HUES48 (cell line): ENCODE data around the gene CHD1.
A peak's percentile ranks its signal among the peaks of the same experiment; 100 is the strongest.

ENCODE experiments used
- H3K27ac ChIP-seq: one replicate; pipeline ENCODE4 v1.7.0; 2013; ENCODE audit warnings: low read depth, low read length, inconsistent platforms
- H3K27me3 ChIP-seq: 2 replicates; pipeline ENCODE4 v1.6.1; 2013; ENCODE audit warnings: mild to moderate bottlenecking, low read length; ENCODE audit not compliant: control insufficient read depth, insufficient read depth
- H3K36me3 ChIP-seq: 2 replicates; pipeline ENCODE4 v1.6.1; 2013; ENCODE audit warnings: low read length; ENCODE audit not compliant: control insufficient read depth, insufficient read depth
- H3K4me1 ChIP-seq: 2 replicates; pipeline ENCODE4 v1.6.1; 2013; ENCODE audit warnings: mild to moderate bottlenecking, low read length; ENCODE audit not compliant: control insufficient read depth, insufficient read depth
- H3K4me3 ChIP-seq: 2 replicates; pipeline ENCODE4 v1.5.1; 2013; ENCODE audit warnings: mild to moderate bottlenecking, low read depth, low read length
- H3K9ac ChIP-seq: 2 replicates; pipeline ENCODE4 v1.6.1; 2013; ENCODE audit warnings: mild to moderate bottlenecking, low read depth, low read length, moderate library complexity
- H3K9me3 ChIP-seq: 2 replicates; pipeline ENCODE4 v1.6.1; 2013; ENCODE audit warnings: low read length; ENCODE audit not compliant: control insufficient read depth, insufficient read depth

The CHD1 gene

DNA sequence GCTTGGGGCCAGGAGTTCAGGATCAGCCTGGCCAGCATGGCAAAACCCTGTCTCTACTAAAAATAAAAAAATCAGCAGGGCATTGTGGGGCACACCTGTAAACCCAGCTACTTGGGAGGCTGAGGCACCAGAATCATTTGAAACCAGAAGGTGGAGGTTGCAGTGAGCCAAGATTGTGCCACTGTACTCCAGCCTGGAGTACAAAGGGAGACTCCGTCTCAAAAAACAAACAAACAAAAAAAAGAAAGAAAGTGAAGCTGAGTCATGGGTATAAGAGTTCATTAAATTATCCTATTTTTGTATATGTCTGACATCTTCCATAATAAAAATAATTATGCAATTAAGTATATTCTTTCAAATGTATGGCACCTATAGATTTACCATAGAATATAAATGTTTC is 37.2 kb downstream of the CHD1 start:
- no peak overlapping the region for H3K4me3 ChIP-seq
- no peaks in the 10 kb centered on the region for H3K27me3 ChIP-seq
- H3K9ac ChIP-seq: no peak overlapping the region
- H3K4me1 ChIP-seq: no peaks in the 10 kb centered on the region
- H3K36me3 ChIP-seq: peaks cover 99% of the 10 kb centered on the region
- H3K9me3 ChIP-seq: no peaks in the 10 kb centered on the region
- no peak overlapping the region for H3K27ac ChIP-seq

- Histone ChIP-seq H3K27me3 (no peaks in the 10 kb centered on the region), H3K4me3 (no peak overlapping the region), H3K9me3 (no peaks in the 10 kb centered on the region), H3K9ac (no peak overlapping the region), H3K36me3 (peaks cover 94% of the 10 kb centered on the region), H3K27ac (no peak overlapping the region), H3K4me1 (no peaks in the 10 kb centered on the region)
Measured at GRCh38 chr5:98880598-98880997, 48.2 kb downstream of the CHD1 start.

DNA sequence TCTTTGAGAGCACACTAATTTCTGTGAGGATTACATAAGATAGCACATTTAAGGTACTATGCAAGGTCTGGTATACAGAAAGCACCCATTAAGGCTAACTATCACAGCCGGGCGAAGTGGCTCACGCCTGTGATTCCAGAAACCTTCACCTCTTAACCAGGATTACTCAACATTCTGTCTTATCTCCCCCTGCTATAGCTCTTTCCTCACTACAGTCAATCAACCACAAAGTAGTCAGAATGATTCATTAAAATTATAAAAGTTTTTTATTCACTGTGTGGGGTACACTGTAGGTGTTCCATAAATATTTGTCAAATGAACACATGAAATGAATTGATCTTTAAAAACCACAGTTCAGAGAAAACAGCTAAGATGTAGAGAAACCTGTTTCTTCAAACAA is 48.7 kb downstream of the CHD1 start:
- Histone ChIP-seq H3K27ac (no peak overlapping the region), H3K4me1 (no peaks in the 10 kb centered on the region), H3K27me3 (no peaks in the 10 kb centered on the region), H3K4me3 (no peak overlapping the region), H3K9ac (no peak overlapping the region), H3K9me3 (no peaks in the 10 kb centered on the region), H3K36me3 (peaks cover 94% of the 10 kb centered on the region)

DNA sequence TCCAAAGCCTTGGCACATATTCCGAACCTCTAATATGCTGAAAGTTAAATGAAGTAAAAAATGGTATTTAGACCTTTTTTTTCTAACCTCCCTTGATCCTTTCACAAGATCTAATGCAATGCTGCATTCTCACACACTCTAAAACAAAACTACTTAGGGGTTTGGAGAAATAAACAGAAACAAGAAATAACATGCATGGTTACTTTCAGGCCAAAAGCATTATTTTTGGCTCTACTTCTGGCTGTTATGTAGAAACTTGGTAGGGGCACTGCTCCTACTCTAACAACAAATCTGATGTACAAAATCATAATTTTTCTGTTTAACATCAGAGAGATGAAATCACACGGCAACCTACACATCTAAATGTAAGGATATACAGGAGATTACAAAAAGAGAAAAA is 51.2 kb downstream of the CHD1 start:
- H3K27ac ChIP-seq: no peak overlapping the region
- peaks cover 100% of the 10 kb centered on the region for H3K36me3 ChIP-seq
- H3K4me1 ChIP-seq: no peaks in the 10 kb centered on the region
- H3K9ac ChIP-seq: no peak overlapping the region
- no peak overlapping the region for H3K4me3 ChIP-seq
- H3K27me3 ChIP-seq: no peaks in the 10 kb centered on the region
- no peaks in the 10 kb centered on the region for H3K9me3 ChIP-seq

- Histone ChIP-seq H3K9ac (no peak overlapping the region), H3K4me3 (no peak overlapping the region), H3K9me3 (no peaks in the 10 kb centered on the region), H3K4me1 (no peaks in the 10 kb centered on the region), H3K36me3 (peaks cover 99% of the 10 kb centered on the region), H3K27me3 (no peaks in the 10 kb centered on the region), H3K27ac (no peak overlapping the region)
Measured at GRCh38 chr5:98872674-98873073, 56.1 kb downstream of the CHD1 start.

DNA sequence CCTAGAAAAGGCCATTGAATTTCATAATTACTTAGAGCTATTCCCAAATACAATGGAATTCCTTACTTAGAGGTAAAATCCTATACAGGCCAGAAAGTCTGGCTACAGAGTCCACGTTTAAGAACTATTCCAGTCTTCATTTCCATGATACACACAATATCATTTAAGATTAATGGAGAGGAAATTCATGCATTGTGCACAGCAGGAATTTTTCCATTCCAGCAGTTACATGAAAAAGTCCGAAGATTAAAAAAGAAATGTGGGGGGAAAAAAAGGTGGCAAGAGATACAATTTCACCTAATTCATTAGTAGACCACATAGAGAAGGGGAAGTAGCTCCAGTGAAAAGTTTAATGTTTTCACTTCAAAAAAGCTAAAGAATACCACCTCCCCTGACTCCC is 63.1 kb downstream of the CHD1 start:
- Histone ChIP-seq H3K4me1 (no peaks in the 10 kb centered on the region), H3K27me3 (no peaks in the 10 kb centered on the region), H3K36me3 (peaks cover 98% of the 10 kb centered on the region), H3K9me3 (no peaks in the 10 kb centered on the region), H3K9ac (no peak overlapping the region), H3K27ac (no peak overlapping the region), H3K4me3 (no peak overlapping the region)

DNA sequence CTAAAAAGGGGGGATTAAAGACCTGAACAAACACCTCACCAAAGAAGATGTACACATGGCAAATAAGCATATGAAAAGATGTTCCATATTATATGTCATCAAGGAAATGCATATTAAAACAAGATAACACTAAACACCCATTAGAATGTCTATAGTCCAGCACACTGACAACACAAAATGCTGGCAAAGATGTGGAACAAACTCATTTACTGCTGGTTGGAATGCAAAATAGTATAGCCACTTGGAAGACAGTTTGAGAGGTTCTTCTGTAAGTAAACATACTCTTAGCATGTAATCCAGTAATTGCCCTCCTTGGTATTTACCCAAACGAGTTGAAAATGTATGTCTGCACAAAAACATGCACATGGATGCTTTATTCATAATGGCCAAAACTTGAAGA is 81.8 kb downstream of the CHD1 start:
- no peaks in the 10 kb centered on the region for H3K36me3 ChIP-seq
- no peak overlapping the region for H3K27ac ChIP-seq
- H3K4me3 ChIP-seq: no peak overlapping the region
- H3K9me3 ChIP-seq: peaks cover 29% of the 10 kb centered on the region
- H3K9ac ChIP-seq: no peak overlapping the region
- H3K27me3 ChIP-seq: no peaks in the 10 kb centered on the region
- no peaks in the 10 kb centered on the region for H3K4me1 ChIP-seq

DNA sequence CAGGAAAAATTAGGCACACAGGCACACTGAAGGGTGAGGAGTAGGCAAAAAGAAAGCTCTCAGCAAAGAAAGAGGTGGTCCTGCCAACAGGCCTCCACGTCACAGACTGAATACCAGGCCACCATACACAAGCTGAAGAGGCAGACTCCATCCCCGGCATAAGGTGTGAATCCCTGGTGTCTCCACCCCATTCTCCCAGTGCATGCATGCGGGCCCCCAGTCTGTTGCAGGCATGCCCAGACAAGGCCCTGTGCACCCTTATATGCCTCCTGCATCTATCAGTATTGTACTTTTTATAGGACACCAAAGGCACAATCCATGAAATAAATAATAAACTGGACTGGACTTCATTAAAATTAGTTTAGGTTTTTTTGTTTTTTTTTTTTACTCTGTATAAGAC is 82.3 kb downstream of the CHD1 start:
- H3K9ac ChIP-seq: no peak overlapping the region
- no peaks in the 10 kb centered on the region for H3K27me3 ChIP-seq
- H3K27ac ChIP-seq: no peak overlapping the region
- no peak overlapping the region for H3K4me3 ChIP-seq
- H3K9me3 ChIP-seq: peaks cover 29% of the 10 kb centered on the region
- H3K4me1 ChIP-seq: no peaks in the 10 kb centered on the region
- no peaks in the 10 kb centered on the region for H3K36me3 ChIP-seq

- no peaks in the 10 kb centered on the region for H3K36me3 ChIP-seq
- H3K9ac ChIP-seq: no peak overlapping the region
- H3K27me3 ChIP-seq: no peaks in the 10 kb centered on the region
- peaks cover 29% of the 10 kb centered on the region for H3K9me3 ChIP-seq
- no peak overlapping the region for H3K4me3 ChIP-seq
- H3K4me1 ChIP-seq: no peaks in the 10 kb centered on the region
- H3K27ac ChIP-seq: no peak overlapping the region
Measured at GRCh38 chr5:98845878-98846277, 82.9 kb downstream of the CHD1 start.

DNA sequence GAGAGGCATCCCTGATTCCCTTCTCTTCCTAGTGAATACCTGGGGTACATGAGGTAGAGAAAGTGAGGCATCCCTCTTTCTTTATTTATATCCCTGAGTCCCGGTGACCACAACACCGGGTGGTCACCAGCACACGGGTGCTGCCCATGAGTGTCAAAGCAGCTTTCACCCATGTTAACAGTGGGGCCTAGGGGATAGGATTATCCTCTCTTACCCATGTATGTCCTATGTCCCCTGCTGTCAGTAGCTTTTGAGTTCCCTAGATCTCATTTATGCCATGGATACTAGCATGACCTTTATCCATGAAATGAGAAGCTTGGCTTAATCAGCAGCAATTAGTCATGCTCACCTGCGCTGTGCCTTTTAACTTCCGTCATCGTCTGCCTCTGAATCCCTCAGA is 83.9 kb downstream of the CHD1 start:
- no peak overlapping the region for H3K9ac ChIP-seq
- H3K4me1 ChIP-seq: no peaks in the 10 kb centered on the region
- no peak overlapping the region for H3K27ac ChIP-seq
- peak overlapping the region; percentile 21; the same call in 1 of the 2 replicates for H3K4me3 ChIP-seq
- H3K36me3 ChIP-seq: no peaks in the 10 kb centered on the region
- peaks cover 29% of the 10 kb centered on the region for H3K9me3 ChIP-seq
- H3K27me3 ChIP-seq: no peaks in the 10 kb centered on the region

DNA sequence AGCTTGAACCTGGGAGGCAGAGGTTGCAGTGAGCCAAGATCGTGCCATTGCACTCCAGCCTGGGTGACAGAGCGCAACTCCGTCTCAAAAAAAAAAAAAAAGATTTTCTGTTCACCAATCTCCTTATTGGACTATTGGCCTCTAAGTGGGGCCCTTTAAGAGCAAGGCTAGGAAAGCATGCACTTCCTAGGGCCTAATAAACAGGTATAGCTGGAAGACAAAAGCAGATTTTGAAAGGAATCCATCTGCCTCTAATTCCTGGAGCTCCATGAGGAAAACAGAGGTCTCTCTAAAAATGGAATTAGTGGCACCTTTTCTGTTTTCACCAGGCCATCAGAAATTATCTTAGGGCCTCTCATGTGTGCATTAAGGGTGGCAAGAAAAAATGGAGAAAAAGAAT is 85.3 kb downstream of the CHD1 start:
- H3K9me3 ChIP-seq: peaks cover 29% of the 10 kb centered on the region
- H3K9ac ChIP-seq: no peak overlapping the region
- no peak overlapping the region for H3K4me3 ChIP-seq
- no peaks in the 10 kb centered on the region for H3K27me3 ChIP-seq
- H3K36me3 ChIP-seq: no peaks in the 10 kb centered on the region
- H3K4me1 ChIP-seq: no peaks in the 10 kb centered on the region
- no peak overlapping the region for H3K27ac ChIP-seq

DNA sequence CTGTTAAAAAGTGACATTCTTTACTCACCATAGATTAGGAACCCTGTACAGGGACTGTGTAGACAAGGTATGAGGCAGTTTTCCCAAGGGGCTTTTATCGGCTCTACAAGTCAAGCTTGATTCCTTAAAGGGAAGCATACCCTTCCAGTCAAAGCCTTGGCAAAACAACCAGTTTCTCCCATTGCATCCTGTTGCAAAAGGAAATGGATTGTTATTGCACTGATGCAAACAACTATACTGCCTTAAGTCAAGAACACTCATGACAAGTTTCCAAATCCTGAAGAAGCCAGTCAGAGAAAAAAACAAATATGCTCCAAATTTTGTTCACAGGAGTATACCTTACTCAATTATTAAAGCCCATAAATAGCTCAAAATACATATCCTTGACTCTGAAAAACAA is 87.9 kb downstream of the CHD1 start:
- Histone ChIP-seq H3K9ac (no peak overlapping the region), H3K9me3 (peaks cover 23% of the 10 kb centered on the region), H3K36me3 (no peaks in the 10 kb centered on the region), H3K4me1 (no peaks in the 10 kb centered on the region), H3K27me3 (no peaks in the 10 kb centered on the region), H3K27ac (no peak overlapping the region), H3K4me3 (no peak overlapping the region)
